Spleen (tissue), 11 donors: ENCODE measurements around the gene PLEKHA1. TPM values are rescaled to one million over a fixed set of nuclear protein-coding genes. Genes with fewer than 3 reads are reported as not detected.

ENCODE experiments used
- DNase-seq: peaks from one replicate; pipeline ENCODE4 v3.0.0-alpha.2; 2020
- H3K27ac ChIP-seq, 8 donors: fragments of 200-600 bp; sonication (generic) in 7 of 8; 1 replicate in 4 of 8; 2 replicates in 4 of 8; pipeline versions ENCODE4 v1.5.0 to v1.8.0; 2016 to 2021; ENCODE audit warnings: inconsistent platforms in 4 of 8, mild to moderate bottlenecking in 4 of 8, moderate library complexity in 1 of 8
- H3K27me3 ChIP-seq, 7 donors: fragments of 200-600 bp; sonication (generic) in 6 of 7; replicated peaks in 1 of 7; 1 replicate in 4 of 7; 2 replicates in 3 of 7; pipeline versions ENCODE4 v1.5.0 to v1.8.0; 2016 to 2021; ENCODE audit warnings: inconsistent platforms in 3 of 7, mild to moderate bottlenecking in 1 of 7
- H3K36me3 ChIP-seq, 6 donors: fragments of 200-600 bp; sonication (generic) in 5 of 6; 1 replicate in 4 of 6; 2 replicates in 2 of 6; pipeline versions ENCODE4 v1.5.0 to v1.8.0; 2016 to 2021; ENCODE audit warnings: inconsistent platforms in 2 of 6
- H3K4me1 ChIP-seq, 6 donors: fragments of 200-600 bp; sonication (generic) in 5 of 6; 1 replicate in 3 of 6; 2 replicates in 3 of 6; pipeline versions ENCODE4 v1.5.0 to v1.8.0; 2016 to 2021; ENCODE audit warnings: inconsistent platforms in 3 of 6
- H3K4me3 ChIP-seq, 8 donors: fragments of 200-600 bp; sonication (generic) in 7 of 8; 1 replicate in 4 of 8; 2 replicates in 4 of 8; pipeline versions ENCODE4 v1.5.0 to v1.8.0; 2016 to 2021; ENCODE audit warnings: inconsistent platforms in 4 of 8, mild to moderate bottlenecking in 4 of 8, moderate library complexity in 2 of 8
- H3K9me3 ChIP-seq, 8 donors: fragments of 200-600 bp; sonication (generic) in 7 of 8; 1 replicate in 4 of 8; 2 replicates in 4 of 8; pipeline versions ENCODE4 v1.5.0 to v1.8.0; 2016 to 2021; ENCODE audit warnings: inconsistent platforms in 4 of 8
- POLR2A ChIP-seq, 3 donors: fragments of 450-650 bp; IDR thresholded peaks; one replicate each; pipeline ENCODE4 v1.5.1; 2017; ENCODE audit warnings: antibody characterized with exemption in 3 of 3, mild to moderate bottlenecking in 1 of 3
- POLR2AphosphoS5 ChIP-seq, 3 donors: sonication (generic); formaldehyde crosslinking; IDR thresholded peaks; one replicate each; pipeline ENCODE4 v1.5.1; 2017; ENCODE audit warnings: antibody characterized with exemption in 3 of 3
- WGBS, 5 donors: extraction: QIAGEN DNeasy Blood & Tissue Kit in 3 of 5; methylation state at CpG; one replicate each; pipeline versions ENCODE4 v1.1.5 to v1.1.7; 2013 to 2018; 5-methylcytosine and 5-hydroxymethylcytosine counted together
- intact Hi-C: fragments of 100-400 bp; cut with DNase I; formaldehyde crosslinking; loops from one replicate; pipeline ENCODE4 v1.15.0; 2023; ENCODE audit warnings: low total_unique reads
- polyA plus RNA-seq, 3 donors: library from polyadenylated mRNA; stranded (reverse); fragments of 200-250 nt; gene quantifications; one replicate each; pipeline ENCODE4 v1.2.1, GENCODE V29; 2013
- total RNA-seq, 7 donors: library from RNA; depleted of rRNA in 3 of 7; stranded (reverse); fragments of >200 nt in 3 of 7; fragmentation: NEBNext Ultra II Directional in 4 of 7; extraction: Animal tissue kit (Norgen Biotek cat#: 25700) in 4 of 7; gene quantifications; one replicate each; pipeline versions ENCODE4 v1.1.0 to v1.2.1, GENCODE V29; 2016 to 2021
- TF ChIP-seq, protein P1 (sequence below), 11 experiments: fragments of 200-600 bp in 7 of 11; fragments of 450-650 bp in 4 of 11; sonication (generic) in 4 of 11; IDR thresholded peaks in 8 of 11; conservative IDR thresholded peaks in 3 of 11; 1 replicate in 7 of 11; 2 replicates in 4 of 11; pipeline versions ENCODE4 v1.4.0 to v1.8.0; 2016 to 2021; ENCODE audit warnings: antibody characterized with exemption in 11 of 11, inconsistent platforms in 4 of 11, mild to moderate bottlenecking in 1 of 11
- donor health status: healthy with polysubstance abuse.
- donor health status: DM: no; HTN: no; CAD: no; lungs with moderate emphysema.
- donor health status: DM: no; HTN: no; CAD: no.
- donor health status: Bipolar disorder and iron deficiency.
- donor health status: healthy.
- donor health status: DM: no; HTN: no; CAD: no.
- donor health status: DM: yes; HTN: yes; CAD: no.

PLEKHA1 gene
- total and polyA plus RNA-seq, 10 donors, result 7.9 to 31.1 (median 22.1) TPM

DNA sequence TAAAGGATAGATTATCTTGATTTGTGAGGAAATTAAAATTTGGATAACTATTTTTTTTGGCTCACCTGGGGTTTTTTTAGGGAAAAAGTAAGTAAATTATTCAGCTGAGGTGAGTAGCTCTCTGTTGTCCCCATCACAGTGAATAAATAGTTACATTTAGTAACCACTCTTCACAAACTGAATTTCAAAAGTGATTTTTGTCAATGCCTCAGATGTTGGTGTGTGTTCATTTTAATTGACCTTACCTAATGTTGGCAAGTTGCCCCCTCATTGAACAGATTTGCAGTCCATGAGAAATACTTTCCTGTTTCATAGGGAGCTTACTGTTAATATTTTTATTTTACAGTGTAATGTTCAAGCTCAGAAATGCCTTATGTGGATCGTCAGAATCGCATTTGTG lies 18.3 kb downstream of the PLEKHA1 start:
- no peak overlapping the region for H3K4me3 ChIP-seq
- TF ChIP-seq, protein P1, sequence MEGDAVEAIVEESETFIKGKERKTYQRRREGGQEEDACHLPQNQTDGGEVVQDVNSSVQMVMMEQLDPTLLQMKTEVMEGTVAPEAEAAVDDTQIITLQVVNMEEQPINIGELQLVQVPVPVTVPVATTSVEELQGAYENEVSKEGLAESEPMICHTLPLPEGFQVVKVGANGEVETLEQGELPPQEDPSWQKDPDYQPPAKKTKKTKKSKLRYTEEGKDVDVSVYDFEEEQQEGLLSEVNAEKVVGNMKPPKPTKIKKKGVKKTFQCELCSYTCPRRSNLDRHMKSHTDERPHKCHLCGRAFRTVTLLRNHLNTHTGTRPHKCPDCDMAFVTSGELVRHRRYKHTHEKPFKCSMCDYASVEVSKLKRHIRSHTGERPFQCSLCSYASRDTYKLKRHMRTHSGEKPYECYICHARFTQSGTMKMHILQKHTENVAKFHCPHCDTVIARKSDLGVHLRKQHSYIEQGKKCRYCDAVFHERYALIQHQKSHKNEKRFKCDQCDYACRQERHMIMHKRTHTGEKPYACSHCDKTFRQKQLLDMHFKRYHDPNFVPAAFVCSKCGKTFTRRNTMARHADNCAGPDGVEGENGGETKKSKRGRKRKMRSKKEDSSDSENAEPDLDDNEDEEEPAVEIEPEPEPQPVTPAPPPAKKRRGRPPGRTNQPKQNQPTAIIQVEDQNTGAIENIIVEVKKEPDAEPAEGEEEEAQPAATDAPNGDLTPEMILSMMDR (IDR thresholded peaks at IDR 0.05 in 8 of 11, conservative IDR thresholded peaks at IDR 0.05 in 3 of 11), result no peak
- no peak for TF ChIP-seq POLR2A (IDR thresholded peaks at IDR 0.05)
- DNase-seq, result no peak
- H3K36me3 ChIP-seq, result peaks cover 0 to 54% (median 27%) of the 10 kb centered on the region in 6 donors
- peaks cover 0 to 19% (median 1%) of the 10 kb centered on the region in 6 donors for H3K4me1 ChIP-seq
- no peak overlapping the region for H3K27ac ChIP-seq
- 89 to 94% (median 93%) methylated on average over 2 of the region's 2 CpGs for WGBS, 5 donors
- intact Hi-C loops, result no loop called here
- H3K27me3 ChIP-seq, result no peaks in the 10 kb centered on the region
- H3K9me3 ChIP-seq, result no peaks in the 10 kb centered on the region

DNA sequence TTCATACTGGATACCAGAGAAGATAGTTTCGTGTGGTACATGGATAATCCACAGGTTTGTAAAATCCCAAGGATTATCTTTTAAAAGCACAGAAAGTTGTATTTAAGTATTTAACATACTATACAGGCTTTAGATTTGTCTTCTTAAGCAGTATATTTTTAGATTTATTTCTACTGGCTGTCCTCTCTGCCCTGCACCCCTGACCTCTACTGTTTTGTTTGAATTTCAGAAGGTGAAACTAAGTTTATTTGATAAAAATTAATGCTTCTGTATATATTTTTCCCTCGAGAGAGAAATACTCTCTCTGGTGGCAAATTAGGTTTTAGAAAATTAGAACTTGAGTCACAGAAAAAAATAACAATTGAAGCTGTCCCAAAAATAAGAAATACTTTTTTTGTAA lies 18.8 kb downstream of the PLEKHA1 start:
- intact Hi-C loops, result no loop called here
- Histone ChIP-seq H3K27me3 (no peaks in the 10 kb centered on the region), H3K4me1 (peaks cover 0 to 19% (median 1%) of the 10 kb centered on the region in 6 donors), H3K27ac (no peak overlapping the region), H3K36me3 (peaks cover 0 to 56% (median 27%) of the 10 kb centered on the region in 6 donors), H3K9me3 (no peaks in the 10 kb centered on the region), H3K4me3 (no peak overlapping the region)
- DNase-seq, result no peak
- no peak for TF ChIP-seq POLR2A (IDR thresholded peaks at IDR 0.05)
- TF ChIP-seq, protein P1 (IDR thresholded peaks at IDR 0.05 in 8 of 11, conservative IDR thresholded peaks at IDR 0.05 in 3 of 11), result no peak
- TF ChIP-seq POLR2AphosphoS5 (IDR thresholded peaks at IDR 0.05), result no peak
- 82 to 96% (median 89%) methylated on average over 2 of the region's 2 CpGs for WGBS, 5 donors

DNA sequence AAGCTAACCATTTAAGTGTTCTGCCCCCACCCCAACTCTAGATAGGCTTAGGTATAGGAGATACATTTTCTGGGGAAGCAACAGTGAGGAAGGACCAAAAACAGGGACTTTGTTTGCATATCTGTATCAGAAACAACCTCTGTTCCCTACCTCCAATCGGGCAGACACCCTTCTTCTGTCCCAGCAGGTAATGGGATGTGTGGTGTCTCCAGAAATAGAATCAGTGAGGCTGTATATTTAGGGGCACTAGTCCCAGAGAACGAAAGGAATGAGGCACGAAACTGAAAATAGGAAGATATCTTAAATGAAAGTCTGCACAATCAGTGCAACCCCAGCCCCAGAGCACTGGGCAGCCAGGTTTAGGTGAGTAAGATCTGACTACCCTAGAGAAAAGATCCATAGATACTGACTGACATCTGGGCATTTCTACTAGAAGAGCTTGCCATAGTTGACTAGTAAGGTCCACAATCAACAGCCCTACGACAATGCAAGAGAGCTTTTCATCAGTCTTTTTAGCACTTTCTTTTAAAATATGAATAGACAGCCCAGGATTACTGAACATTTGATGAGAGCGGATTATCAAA lies 28.1 kb downstream of the PLEKHA1 start:
- no peak for TF ChIP-seq POLR2AphosphoS5 (IDR thresholded peaks at IDR 0.05)
- TF ChIP-seq, protein P1 (IDR thresholded peaks at IDR 0.05 in 8 of 11, conservative IDR thresholded peaks at IDR 0.05 in 3 of 11), result no peak
- TF ChIP-seq POLR2A (IDR thresholded peaks at IDR 0.05), result no peak
- H3K4me3 ChIP-seq, result no peak overlapping the region
- 89 to 94% (median 92%) methylated on average over 5 of the region's 5 CpGs for WGBS, 5 donors
- H3K4me1 ChIP-seq, result peaks cover 0 to 14% (median 4%) of the 10 kb centered on the region in 6 donors
- H3K27me3 ChIP-seq, result no peaks in the 10 kb centered on the region
- H3K36me3 ChIP-seq, result peaks cover 0 to 78% (median 13%) of the 10 kb centered on the region in 6 donors
- intact Hi-C loops, result no loop called here
- DNase-seq, result no peak
- no peak overlapping the region for H3K27ac ChIP-seq
- H3K9me3 ChIP-seq, result no peaks in the 10 kb centered on the region

DNA sequence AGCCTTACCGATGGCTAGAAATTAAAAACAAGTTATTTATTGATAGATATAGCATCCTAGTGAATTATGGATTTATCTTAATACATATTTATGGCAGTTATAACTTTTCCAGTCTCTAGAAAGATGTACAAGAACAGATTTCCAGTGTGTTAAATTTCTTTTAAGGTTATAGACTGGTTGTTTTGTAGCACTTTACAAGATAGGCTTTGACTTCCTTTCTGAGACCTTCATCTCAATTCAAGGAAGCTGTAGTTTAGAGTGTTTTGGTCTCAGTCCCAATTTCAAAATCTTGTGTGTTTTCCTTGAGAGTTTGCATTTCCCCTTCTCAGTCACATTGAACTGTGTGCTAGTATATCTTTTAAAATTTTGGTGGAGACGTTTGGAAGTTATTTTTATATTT lies 30.1 kb downstream of the PLEKHA1 start:
- H3K36me3 ChIP-seq, result peaks cover 0 to 70% (median 12%) of the 10 kb centered on the region in 6 donors
- peaks cover 0 to 14% (median 4%) of the 10 kb centered on the region in 6 donors for H3K4me1 ChIP-seq
- H3K27me3 ChIP-seq, result no peaks in the 10 kb centered on the region
- no peak overlapping the region for H3K4me3 ChIP-seq
- H3K27ac ChIP-seq, result no peak overlapping the region
- no peak for DNase-seq
- TF ChIP-seq, protein P1 (IDR thresholded peaks at IDR 0.05 in 8 of 11, conservative IDR thresholded peaks at IDR 0.05 in 3 of 11), result no peak
- TF ChIP-seq POLR2A (IDR thresholded peaks at IDR 0.05), result no peak
- 55 to 65% (median 57%) methylated on average over 2 of the region's 2 CpGs for WGBS, 5 donors
- intact Hi-C loops, result no loop called here
- H3K9me3 ChIP-seq, result no peaks in the 10 kb centered on the region
